ENCODE results near the gene UBE3D. TPM values are rescaled to one million over a fixed set of nuclear protein-coding genes. Genes with fewer than 3 reads are reported as not detected.

UBE3D gene
- total and polyA plus RNA-seq, 2 of the 8 experiments (the other 6 are each of a cell fraction or from before 2014, with no cell fraction given), result 5.7 to 16.3 TPM

GRCh38 chr6:82890240-82890639, 175.4 kb downstream of the UBE3D start:
- no peak overlapping the region for H2AFZ ChIP-seq (ENCODE audit: low read length)
- H2BK12ac ChIP-seq (ENCODE audit: low read depth, low read length), result no peak overlapping the region
- H2AK5ac ChIP-seq (ENCODE audit: low read depth, low read length), result no peak overlapping the region
- H3K23ac ChIP-seq (ENCODE audit: insufficient read length), result no peak overlapping the region
- no peaks in the 10 kb centered on the region for H4K20me1 ChIP-seq (replicated peaks in 1 of 2; ENCODE audit: control insufficient read depth in 1 of 2, insufficient read depth in 2 of 2, low read length in 2 of 2)
- no peak overlapping the region for H4K91ac ChIP-seq (replicated peaks; ENCODE audit: insufficient read length, low read length)
- H2BK120ac ChIP-seq (replicated peaks; ENCODE audit: low read depth, low read length), result no peak overlapping the region
- DNase-seq (ENCODE audit: low read depth in 1 of 2, low spot score in 2 of 2), result no peak
- H3K36me3 ChIP-seq (ENCODE audit: control insufficient read depth in 2 of 4, insufficient read depth in 4 of 4, low read length in 3 of 4), result 0 out of 8 replicates have a peak, but pooled peaks cover 0 to 4% (median 0%) of the 10 kb centered on the region in 4 experiments
- no peak overlapping the region for H3K4me3 ChIP-seq (ENCODE audit: extremely low read depth in 1 of 4, insufficient read depth in 2 of 4, low read depth in 3 of 4, low read length in 4 of 4)
- WGBS, 2 experiments (ENCODE audit: extremely low coverage in 1 of 2, insufficient coverage in 1 of 2, insufficient read length in 1 of 2, insufficient replicate concordance in 2 of 2, low coverage in 1 of 2, low lambda C conversion rate in 2 of 2, missing lambda C conversion rate in 1 of 2), result 92% methylated on average over 1 of the region's 1 CpG; no CpG with 5 or more reads in 1 of the 2 experiments
- no peaks in the 10 kb centered on the region for H3K9me3 ChIP-seq (ENCODE audit: insufficient read depth in 2 of 2, low read depth in 1 of 2, low read length in 1 of 2)
- no peak overlapping the region for H3K56ac ChIP-seq (replicated peaks; ENCODE audit: insufficient read length, low read depth, low read length)
- no peak overlapping the region for H2BK5ac ChIP-seq (ENCODE audit: low read depth, low read length)
- ChIA-PET POLR2A (ENCODE audit: partially characterized antibody) (no interaction called here), CTCF (ENCODE audit: partially characterized antibody) (interaction anchor here (1.4 kb wide), 1 partner anchor 19 kb away, joined by 3 read pairs; no protein-coding TSS in a partner anchor)
- no peaks in the 10 kb centered on the region for H3K27me3 ChIP-seq (replicated peaks in 1 of 4; ENCODE audit: control insufficient read depth in 3 of 4, extremely low read depth in 1 of 4, insufficient read depth in 3 of 4, low read length in 3 of 4)
- no peak overlapping the region for H3K18ac ChIP-seq (ENCODE audit: extremely low read depth, low read length)
- no peak overlapping the region for H3K4ac ChIP-seq (replicated peaks; ENCODE audit: insufficient read length, low read depth, low read length)
- no peak overlapping the region for H3K9ac ChIP-seq (replicated peaks in 1 of 4; ENCODE audit: extremely low read depth in 1 of 4, low read depth in 3 of 4, low read length in 3 of 4)
- no peak overlapping the region for H2BK15ac ChIP-seq (ENCODE audit: low read length)
- no peaks in the 10 kb centered on the region; the same call in 1 of the 2 replicates for H3K79me1 ChIP-seq (ENCODE audit: low read depth, low read length)
- H3K4me1 ChIP-seq (replicated peaks in 1 of 4; ENCODE audit: control insufficient read depth in 3 of 4, insufficient read depth in 4 of 4, low read length in 3 of 4), result peaks cover 0 to 8% (median 2%) of the 10 kb centered on the region in 4 experiments; a peak in 4 of 7 replicates
- no peak overlapping the region for H4K8ac ChIP-seq (ENCODE audit: extremely low read depth, insufficient read depth, low read length)
- no peak overlapping the region for H3K14ac ChIP-seq (ENCODE audit: insufficient read length)
- H4K5ac ChIP-seq (ENCODE audit: insufficient read length, low read depth, low read length), result no peak overlapping the region
- H3K27ac ChIP-seq (ENCODE audit: low read depth, low read length), result no peak overlapping the region
- FAIRE-seq, result no peak
- H2BK20ac ChIP-seq (ENCODE audit: low read length), result no peak overlapping the region
- no peak overlapping the region for H3K4me2 ChIP-seq (ENCODE audit: insufficient read depth in 1 of 2, low read depth in 2 of 2, low read length in 2 of 2)
- no peaks in the 10 kb centered on the region for H3K23me2 ChIP-seq (ENCODE audit: low read depth, low read length)
- no peaks in the 10 kb centered on the region for H3K79me2 ChIP-seq (ENCODE audit: control insufficient read depth in 1 of 2, insufficient read depth in 2 of 2, low read length in 2 of 2)
- TF ChIP-seq ATF2 (IDR thresholded peaks at IDR 0.05; ENCODE audit: low read length) (no peak), TBP (IDR thresholded peaks at IDR 0.05; ENCODE audit: low read depth, low read length) (no peak), YY1 (IDR thresholded peaks at IDR 0.05; ENCODE audit: low read depth, low read length) (no peak), GABPA (IDR thresholded peaks at IDR 0.05; ENCODE audit: borderline replicate concordance, insufficient read depth, low read length) (no peak), SIX5 (IDR thresholded peaks at IDR 0.05; ENCODE audit: low read depth, low read length) (no peak), CHD1 (IDR thresholded peaks at IDR 0.05; ENCODE audit: low read depth, low read length) (no peak), EZH2 (IDR thresholded peaks at IDR 0.05; ENCODE audit: low read depth, low read length, severe bottlenecking) (no peak), BCL11A (IDR thresholded peaks at IDR 0.05; ENCODE audit: low read depth in 2 of 2, low read length in 2 of 2) (no peak), CBX5 (IDR thresholded peaks at IDR 0.05; ENCODE audit: low read depth, low read length) (no peak), RXRA (IDR thresholded peaks at IDR 0.05; ENCODE audit: insufficient read depth, low read depth, low read length) (no peak), CEBPB (IDR thresholded peaks at IDR 0.05; ENCODE audit: low read depth, low read length) (no peak), NANOG (IDR thresholded peaks at IDR 0.05; ENCODE audit: insufficient read depth, low read depth, low read length, poor library complexity, severe bottlenecking) (no peak), ASH2L (IDR thresholded peaks at IDR 0.05; ENCODE audit: low read length) (no peak)

All from H1 (cell line).